ENCODE measurements around the gene GMEB2.
"Not testable (repeated sequence)": the region's sequence is repeated elsewhere in the genome, so short reads cannot be mapped to it uniquely, and the experiment has no call there.

Gene GMEB2

GRCh38 chr20:63571087-63571478 lies 55.8 kb downstream of the GMEB2 start:
- H3K36me3 ChIP-seq (ENCODE audit: insufficient read depth, low read length); H3K4me1 ChIP-seq (ENCODE audit: insufficient read depth, low read length): not testable (repeated sequence)

GRCh38 chr20:63570281-63571086 lies 56.4 kb downstream of the GMEB2 start:
- Histone ChIP-seq H3K27ac (ENCODE audit: low read depth, low read length) (no peak overlapping the region), H3K4me1 (ENCODE audit: insufficient read depth, low read length) (peaks cover 9% of the 10 kb centered on the region), H3K4me3 (ENCODE audit: low read depth in 1 of 2, low read length in 2 of 2) (no peak overlapping the region), H3K36me3 (ENCODE audit: insufficient read depth, low read length) (no peaks in the 10 kb centered on the region), H3K27me3 (ENCODE audit: control insufficient read depth in 1 of 2, insufficient read depth in 2 of 2, low read length in 2 of 2) (no peaks in the 10 kb centered on the region), H3K9me3 (ENCODE audit: low read length) (no peaks in the 10 kb centered on the region), H3K9ac (ENCODE audit: low read length) (no peak overlapping the region)

More at GRCh38 chr20:63571087-63571478, 55.8 kb downstream of the GMEB2 start:
- H3K4me3 ChIP-seq (ENCODE audit: low read depth in 1 of 2, low read length in 2 of 2); H3K9ac ChIP-seq (ENCODE audit: low read length); H3K27ac ChIP-seq (ENCODE audit: low read depth, low read length); H3K9me3 ChIP-seq (ENCODE audit: low read length); H3K27me3 ChIP-seq (ENCODE audit: control insufficient read depth in 1 of 2, insufficient read depth in 2 of 2, low read length in 2 of 2): not testable (repeated sequence)

- no peaks in the 10 kb centered on the region for H3K27me3 ChIP-seq (ENCODE audit: control insufficient read depth in 1 of 2, insufficient read depth in 2 of 2, low read length in 2 of 2)
- no peak overlapping the region for H3K27ac ChIP-seq (ENCODE audit: low read depth, low read length)
- H3K36me3 ChIP-seq (ENCODE audit: insufficient read depth, low read length), result no peaks in the 10 kb centered on the region
- H3K9me3 ChIP-seq (ENCODE audit: low read length), result no peaks in the 10 kb centered on the region
- peaks cover 9% of the 10 kb centered on the region for H3K4me1 ChIP-seq (ENCODE audit: insufficient read depth, low read length)
- no peak overlapping the region for H3K9ac ChIP-seq (ENCODE audit: low read length)
- H3K4me3 ChIP-seq (ENCODE audit: low read depth in 1 of 2, low read length in 2 of 2), result no peak overlapping the region
Measured at GRCh38 chr20:63568986-63569949, 57.6 kb downstream of the GMEB2 start.

GRCh38 chr20:63568170-63568981 lies 58.5 kb downstream of the GMEB2 start:
- Histone ChIP-seq H3K27me3 (ENCODE audit: control insufficient read depth in 1 of 2, insufficient read depth in 2 of 2, low read length in 2 of 2) (no peaks in the 10 kb centered on the region), H3K4me1 (ENCODE audit: insufficient read depth, low read length) (peaks cover 6% of the 10 kb centered on the region), H3K27ac (ENCODE audit: low read depth, low read length) (no peak overlapping the region), H3K4me3 (ENCODE audit: low read depth in 1 of 2, low read length in 2 of 2) (no peak overlapping the region), H3K9ac (ENCODE audit: low read length) (no peak overlapping the region), H3K9me3 (ENCODE audit: low read length) (no peaks in the 10 kb centered on the region), H3K36me3 (ENCODE audit: insufficient read depth, low read length) (no peaks in the 10 kb centered on the region)

GRCh38 chr20:63567386-63568169 lies 59.3 kb downstream of the GMEB2 start:
- Histone ChIP-seq H3K36me3 (ENCODE audit: insufficient read depth, low read length) (no peaks in the 10 kb centered on the region), H3K27ac (ENCODE audit: low read depth, low read length) (no peak overlapping the region), H3K4me1 (ENCODE audit: insufficient read depth, low read length) (no peaks in the 10 kb centered on the region), H3K4me3 (ENCODE audit: low read depth in 1 of 2, low read length in 2 of 2) (no peak overlapping the region), H3K9ac (ENCODE audit: low read length) (no peak overlapping the region), H3K9me3 (ENCODE audit: low read length) (no peaks in the 10 kb centered on the region), H3K27me3 (ENCODE audit: control insufficient read depth in 1 of 2, insufficient read depth in 2 of 2, low read length in 2 of 2) (no peaks in the 10 kb centered on the region)

GRCh38 chr20:63567136-63567385 lies 59.8 kb downstream of the GMEB2 start:
- no peaks in the 10 kb centered on the region for H3K36me3 ChIP-seq (ENCODE audit: insufficient read depth, low read length)
- no peaks in the 10 kb centered on the region for H3K4me1 ChIP-seq (ENCODE audit: insufficient read depth, low read length)
- H3K27me3 ChIP-seq (ENCODE audit: control insufficient read depth in 1 of 2, insufficient read depth in 2 of 2, low read length in 2 of 2), result no peaks in the 10 kb centered on the region
- no peak overlapping the region for H3K27ac ChIP-seq (ENCODE audit: low read depth, low read length)
- H3K9me3 ChIP-seq (ENCODE audit: low read length), result no peaks in the 10 kb centered on the region
- H3K9ac ChIP-seq (ENCODE audit: low read length), result no peak overlapping the region
- H3K4me3 ChIP-seq (ENCODE audit: low read depth in 1 of 2, low read length in 2 of 2), result no peak overlapping the region

GRCh38 chr20:63566395-63567135 lies 60.3 kb downstream of the GMEB2 start:
- peaks cover under 1% of the 10 kb centered on the region for H3K36me3 ChIP-seq (ENCODE audit: insufficient read depth, low read length)
- no peak overlapping the region for H3K4me3 ChIP-seq (ENCODE audit: low read depth in 1 of 2, low read length in 2 of 2)
- no peaks in the 10 kb centered on the region for H3K27me3 ChIP-seq (ENCODE audit: control insufficient read depth in 1 of 2, insufficient read depth in 2 of 2, low read length in 2 of 2)
- H3K9me3 ChIP-seq (ENCODE audit: low read length), result no peaks in the 10 kb centered on the region
- no peaks in the 10 kb centered on the region for H3K4me1 ChIP-seq (ENCODE audit: insufficient read depth, low read length)
- H3K27ac ChIP-seq (ENCODE audit: low read depth, low read length), result no peak overlapping the region
- H3K9ac ChIP-seq (ENCODE audit: low read length), result no peak overlapping the region

- H3K27me3 ChIP-seq (ENCODE audit: control insufficient read depth in 1 of 2, insufficient read depth in 2 of 2, low read length in 2 of 2), result no peaks in the 10 kb centered on the region
- peaks cover 8% of the 10 kb centered on the region for H3K36me3 ChIP-seq (ENCODE audit: insufficient read depth, low read length)
- H3K9me3 ChIP-seq (ENCODE audit: low read length), result no peaks in the 10 kb centered on the region
- H3K4me3 ChIP-seq (ENCODE audit: low read depth in 1 of 2, low read length in 2 of 2), result no peak overlapping the region
- no peak overlapping the region for H3K27ac ChIP-seq (ENCODE audit: low read depth, low read length)
- H3K4me1 ChIP-seq (ENCODE audit: insufficient read depth, low read length), result no peaks in the 10 kb centered on the region
- H3K9ac ChIP-seq (ENCODE audit: low read length), result no peak overlapping the region
Measured at GRCh38 chr20:63565699-63566335, 61.1 kb downstream of the GMEB2 start.

- no peak overlapping the region for H3K9ac ChIP-seq (ENCODE audit: low read length)
- H3K4me1 ChIP-seq (ENCODE audit: insufficient read depth, low read length), result no peaks in the 10 kb centered on the region
- H3K27me3 ChIP-seq (ENCODE audit: control insufficient read depth in 1 of 2, insufficient read depth in 2 of 2, low read length in 2 of 2), result no peaks in the 10 kb centered on the region
- H3K36me3 ChIP-seq (ENCODE audit: insufficient read depth, low read length), result peaks cover 15% of the 10 kb centered on the region
- no peak overlapping the region for H3K27ac ChIP-seq (ENCODE audit: low read depth, low read length)
- no peak overlapping the region for H3K4me3 ChIP-seq (ENCODE audit: low read depth in 1 of 2, low read length in 2 of 2)
- no peaks in the 10 kb centered on the region for H3K9me3 ChIP-seq (ENCODE audit: low read length)
Measured at GRCh38 chr20:63565021-63565698, 61.7 kb downstream of the GMEB2 start.
